GM18520 (cell line): Measurements from ENCODE around the gene FIBCD1.

Source experiments
- ATAC-seq: cut with Tn5 transposase; IDR thresholded peaks from one replicate; pipeline ENCODE4 v1.9.1; 2021; ENCODE audit not compliant: unreplicated experiment

FIBCD1 gene, protein sequence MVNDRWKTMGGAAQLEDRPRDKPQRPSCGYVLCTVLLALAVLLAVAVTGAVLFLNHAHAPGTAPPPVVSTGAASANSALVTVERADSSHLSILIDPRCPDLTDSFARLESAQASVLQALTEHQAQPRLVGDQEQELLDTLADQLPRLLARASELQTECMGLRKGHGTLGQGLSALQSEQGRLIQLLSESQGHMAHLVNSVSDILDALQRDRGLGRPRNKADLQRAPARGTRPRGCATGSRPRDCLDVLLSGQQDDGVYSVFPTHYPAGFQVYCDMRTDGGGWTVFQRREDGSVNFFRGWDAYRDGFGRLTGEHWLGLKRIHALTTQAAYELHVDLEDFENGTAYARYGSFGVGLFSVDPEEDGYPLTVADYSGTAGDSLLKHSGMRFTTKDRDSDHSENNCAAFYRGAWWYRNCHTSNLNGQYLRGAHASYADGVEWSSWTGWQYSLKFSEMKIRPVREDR

GRCh38 chr9:130938652-130939404, at the start of gene FIBCD1:
FIBCD1 (minus strand) TSS chr9:130939247; CDS start chr9:130938607, 640 bp downstream.
- no peak for ATAC-seq

- ATAC-seq: no peak
Observed at GRCh38 chr9:130988400-130988747, 49.3 kb upstream of the FIBCD1 start.

GRCh38 chr9:130987738-130988399, 48.8 kb upstream of the FIBCD1 start:
- ATAC-seq: no peak

- no peak for ATAC-seq
Observed at GRCh38 chr9:130987054-130987453, 48.0 kb upstream of the FIBCD1 start.

- ATAC-seq: no peak
Observed at GRCh38 chr9:130986356-130986965, 47.4 kb upstream of the FIBCD1 start.

DNA sequence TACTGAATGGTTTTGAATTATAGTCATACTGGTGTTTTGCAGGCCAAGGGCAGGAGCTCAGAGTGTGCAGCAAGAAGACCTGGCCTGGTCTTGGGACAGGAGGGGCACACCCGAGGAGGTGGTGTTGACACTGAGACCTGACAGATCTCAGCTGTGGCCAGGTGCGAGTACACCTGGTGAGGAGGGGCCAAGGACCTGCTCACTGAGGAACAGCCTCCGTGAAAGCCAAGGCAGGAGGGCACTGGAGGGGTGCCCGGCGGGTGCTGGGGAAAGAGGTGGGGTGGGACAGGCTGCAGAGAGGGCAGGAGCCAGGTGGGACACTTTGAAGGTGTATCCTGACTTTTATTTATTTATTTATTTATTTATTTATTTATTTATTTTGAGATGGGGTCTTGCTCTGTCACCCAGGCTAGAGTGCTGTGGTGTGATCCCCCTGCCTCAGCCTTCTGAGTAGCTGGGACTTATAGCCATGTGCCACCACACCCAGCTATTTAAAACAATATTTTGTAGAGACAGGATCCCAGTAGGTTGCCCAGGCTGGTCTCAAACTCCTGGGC, 46.6 kb upstream of the FIBCD1 start:
- ATAC-seq: no peak

DNA sequence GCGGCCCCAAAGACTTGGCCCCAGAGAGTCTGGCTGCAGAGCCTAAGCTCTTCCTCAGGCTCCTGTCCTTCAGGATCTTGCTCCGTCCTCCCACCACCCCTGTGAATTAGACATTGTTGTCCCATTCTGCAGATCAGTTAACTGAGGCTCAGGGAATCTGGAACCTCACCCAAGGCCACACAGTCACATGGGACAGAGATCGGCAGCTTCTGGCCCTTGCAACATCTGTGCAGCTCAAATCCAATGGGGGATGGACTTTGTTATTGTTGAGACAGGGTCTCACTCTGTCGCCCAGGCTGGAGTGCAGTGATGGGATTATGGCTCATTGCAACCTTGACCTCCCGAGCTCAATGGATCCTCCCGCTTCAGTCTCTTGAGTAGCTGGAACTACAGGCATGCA, 46.0 kb upstream of the FIBCD1 start:
- no peak for ATAC-seq

DNA sequence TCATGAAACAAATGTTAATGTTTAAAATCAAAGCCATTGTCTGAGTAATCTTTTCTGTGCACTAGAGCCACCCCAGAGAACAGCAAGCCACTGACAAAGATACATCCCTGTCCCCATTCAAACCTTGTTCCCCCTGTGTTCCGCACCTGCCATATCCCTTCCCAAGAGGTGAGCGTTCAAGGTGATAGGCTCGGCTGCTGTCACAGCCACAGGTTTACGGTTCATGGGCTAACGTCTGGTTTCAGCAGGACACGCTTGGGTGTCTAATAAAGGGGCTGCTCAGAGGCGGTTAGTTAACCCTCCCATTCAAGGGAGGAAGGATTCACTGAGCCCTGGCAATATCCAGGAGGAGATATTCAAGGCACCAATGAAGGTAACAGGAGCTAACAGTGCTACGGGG, 45.5 kb upstream of the FIBCD1 start:
- ATAC-seq: no peak

DNA sequence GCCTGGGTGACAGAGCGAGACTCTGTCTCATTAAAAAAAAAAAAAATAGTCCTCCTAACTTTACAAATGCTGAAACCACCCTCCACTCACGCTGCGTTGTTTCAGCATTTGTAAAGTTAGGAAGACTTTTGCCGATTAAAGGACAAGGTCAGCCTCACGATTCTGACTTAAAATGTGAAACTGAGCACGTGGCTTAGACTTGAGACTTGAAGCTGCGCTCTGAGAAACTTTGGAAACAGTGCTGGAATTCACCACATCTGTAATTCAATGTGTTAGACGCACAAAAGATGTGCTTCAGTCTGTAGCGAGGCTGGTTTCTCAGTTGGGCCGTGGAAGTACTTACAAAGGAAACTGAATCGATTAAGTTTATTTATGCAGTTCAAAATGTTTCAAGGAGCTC, 44.9 kb upstream of the FIBCD1 start:
- no peak for ATAC-seq

DNA sequence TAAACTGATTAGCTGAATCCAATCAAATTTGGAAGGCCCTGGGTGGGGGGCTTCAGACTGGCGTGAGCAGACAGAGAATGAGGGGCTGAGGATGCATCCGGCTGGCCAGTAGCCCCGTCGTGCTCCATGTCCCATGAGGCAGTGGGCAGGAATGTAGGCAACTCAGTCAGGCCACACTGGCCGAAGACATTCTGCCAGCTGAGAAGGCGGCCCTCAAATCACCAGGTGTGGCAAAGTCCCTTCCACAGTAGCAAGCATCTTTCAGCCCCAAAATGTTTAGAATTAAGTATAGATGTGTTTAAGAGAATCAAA, 44.3 kb upstream of the FIBCD1 start:
- no peak for ATAC-seq

- no peak for ATAC-seq
Observed at GRCh38 chr9:130982636-130983358, 43.8 kb upstream of the FIBCD1 start.

GRCh38 chr9:130981756-130982137, 42.7 kb upstream of the FIBCD1 start:
- no peak for ATAC-seq

DNA sequence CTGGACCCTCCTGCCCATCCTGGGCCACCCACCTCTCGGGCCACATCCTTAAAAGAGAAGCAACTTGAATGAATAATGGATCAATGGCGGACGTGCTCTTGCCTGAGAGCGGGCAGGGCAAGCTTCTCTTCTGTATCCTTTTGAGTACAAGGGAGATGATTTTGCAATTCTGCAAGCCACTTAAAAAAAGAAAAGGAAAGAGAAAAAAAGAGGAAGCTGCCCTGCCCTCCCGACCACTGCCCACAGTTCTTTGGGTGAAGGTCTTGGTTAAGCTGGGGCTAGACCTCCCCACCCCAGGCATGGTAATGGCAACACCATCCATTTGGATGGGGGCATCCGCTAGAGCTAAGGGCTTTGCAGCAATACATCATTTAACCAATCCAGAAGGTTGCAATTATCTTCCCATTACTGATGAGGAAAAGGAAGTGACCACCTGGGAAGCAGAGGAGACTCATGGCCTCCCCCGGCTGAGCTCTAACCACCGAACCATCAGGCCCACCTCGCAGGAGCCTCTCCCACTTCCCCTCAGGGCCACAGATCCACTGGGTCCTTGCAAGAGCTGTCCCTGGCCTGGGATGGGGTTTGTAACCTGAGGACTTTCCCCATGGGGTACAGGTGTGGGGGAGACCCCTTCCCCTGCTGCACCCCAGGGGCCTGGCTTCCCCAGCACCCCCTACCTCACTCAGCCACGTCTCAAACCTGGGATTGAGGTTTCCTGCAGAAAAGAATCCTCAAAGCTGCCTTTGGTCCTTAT, 42.1 kb upstream of the FIBCD1 start:
- ATAC-seq: no peak

DNA sequence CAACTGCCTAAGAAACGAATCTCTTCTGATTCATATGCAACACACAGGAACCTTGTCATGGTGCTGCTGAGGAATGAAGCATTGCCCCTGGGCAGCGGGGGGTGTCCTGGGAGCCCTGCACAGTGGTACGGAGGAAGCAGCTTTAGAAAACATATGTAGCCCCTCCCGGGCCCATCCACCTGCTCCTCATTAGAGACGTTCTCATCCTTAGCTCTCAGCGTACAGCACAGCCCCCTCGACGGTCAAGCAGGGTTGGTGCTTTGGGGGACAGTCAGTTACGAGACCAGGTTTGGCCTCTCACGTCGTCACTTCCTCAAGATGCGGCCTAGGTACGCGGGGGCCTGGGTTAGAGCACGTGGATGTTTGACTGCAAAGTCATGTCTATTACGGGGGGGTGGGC, 41.5 kb upstream of the FIBCD1 start:
- no peak for ATAC-seq

- no peak for ATAC-seq
Observed at GRCh38 chr9:130979591-130980385, 40.7 kb upstream of the FIBCD1 start.

GRCh38 chr9:130977811-130978221, 38.8 kb upstream of the FIBCD1 start:
- ATAC-seq: no peak

GRCh38 chr9:130975932-130976841, 37.1 kb upstream of the FIBCD1 start:
- ATAC-seq: no peak

DNA sequence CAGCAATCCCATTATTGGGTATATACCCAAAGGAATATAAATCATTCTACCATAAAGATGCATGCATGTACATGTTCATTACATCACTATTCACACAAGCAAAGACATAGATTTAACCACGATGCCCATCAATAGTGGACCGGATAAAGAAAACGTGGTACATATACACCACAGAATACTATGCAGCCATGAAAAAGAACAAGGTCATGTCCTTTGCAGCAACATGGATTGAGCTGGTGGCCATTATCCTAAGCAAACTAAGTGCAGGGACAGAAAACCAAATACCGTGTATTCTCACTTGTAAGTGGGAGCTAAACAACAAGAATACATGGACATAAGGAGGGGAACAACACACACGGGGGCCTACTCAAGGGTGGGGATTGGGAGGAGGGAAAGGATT, 36.1 kb upstream of the FIBCD1 start:
- ATAC-seq: no peak
